ENCODE measurements around the gene CENPU. TPM values are rescaled to one million over a fixed set of nuclear protein-coding genes. Genes with fewer than 3 reads are reported as not detected.

The CENPU gene
- total and polyA plus RNA-seq, 2 of the 13 experiments (the other 11 are each of a cell fraction or from before 2014, with no cell fraction given), result 11.7 to 35.8 TPM

GRCh38 chr4:184733654-184734524, at the start of gene CENPU (continued):
- 0 out of 2 replicates have a peak, but pooled peaks have one; percentile 65 for TF ChIP-seq TIGD3 (CRISPR knock-in tag; IDR thresholded peaks at IDR 0.05; ENCODE audit: borderline replicate concordance)
- TF ChIP-seq, protein P1, sequence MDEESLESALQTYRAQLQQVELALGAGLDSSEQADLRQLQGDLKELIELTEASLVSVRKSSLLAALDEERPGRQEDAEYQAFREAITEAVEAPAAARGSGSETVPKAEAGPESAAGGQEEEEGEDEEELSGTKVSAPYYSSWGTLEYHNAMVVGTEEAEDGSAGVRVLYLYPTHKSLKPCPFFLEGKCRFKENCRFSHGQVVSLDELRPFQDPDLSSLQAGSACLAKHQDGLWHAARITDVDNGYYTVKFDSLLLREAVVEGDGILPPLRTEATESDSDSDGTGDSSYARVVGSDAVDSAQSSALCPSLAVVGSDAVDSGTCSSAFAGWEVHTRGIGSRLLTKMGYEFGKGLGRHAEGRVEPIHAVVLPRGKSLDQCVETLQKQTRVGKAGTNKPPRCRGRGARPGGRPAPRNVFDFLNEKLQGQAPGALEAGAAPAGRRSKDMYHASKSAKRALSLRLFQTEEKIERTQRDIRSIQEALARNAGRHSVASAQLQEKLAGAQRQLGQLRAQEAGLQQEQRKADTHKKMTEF (CRISPR knock-in tag; IDR thresholded peaks at IDR 0.05), result peak; percentile 98
- TF ChIP-seq PHF8 (CRISPR knock-in tag; IDR thresholded peaks at IDR 0.05), result peak; percentile 72
- TF ChIP-seq ZNF362 (CRISPR knock-in tag; IDR thresholded peaks at IDR 0.05; ENCODE audit: borderline replicate concordance), result peak; percentile 57; the same call in 1 of the 2 replicates
- TF ChIP-seq, protein P2, sequence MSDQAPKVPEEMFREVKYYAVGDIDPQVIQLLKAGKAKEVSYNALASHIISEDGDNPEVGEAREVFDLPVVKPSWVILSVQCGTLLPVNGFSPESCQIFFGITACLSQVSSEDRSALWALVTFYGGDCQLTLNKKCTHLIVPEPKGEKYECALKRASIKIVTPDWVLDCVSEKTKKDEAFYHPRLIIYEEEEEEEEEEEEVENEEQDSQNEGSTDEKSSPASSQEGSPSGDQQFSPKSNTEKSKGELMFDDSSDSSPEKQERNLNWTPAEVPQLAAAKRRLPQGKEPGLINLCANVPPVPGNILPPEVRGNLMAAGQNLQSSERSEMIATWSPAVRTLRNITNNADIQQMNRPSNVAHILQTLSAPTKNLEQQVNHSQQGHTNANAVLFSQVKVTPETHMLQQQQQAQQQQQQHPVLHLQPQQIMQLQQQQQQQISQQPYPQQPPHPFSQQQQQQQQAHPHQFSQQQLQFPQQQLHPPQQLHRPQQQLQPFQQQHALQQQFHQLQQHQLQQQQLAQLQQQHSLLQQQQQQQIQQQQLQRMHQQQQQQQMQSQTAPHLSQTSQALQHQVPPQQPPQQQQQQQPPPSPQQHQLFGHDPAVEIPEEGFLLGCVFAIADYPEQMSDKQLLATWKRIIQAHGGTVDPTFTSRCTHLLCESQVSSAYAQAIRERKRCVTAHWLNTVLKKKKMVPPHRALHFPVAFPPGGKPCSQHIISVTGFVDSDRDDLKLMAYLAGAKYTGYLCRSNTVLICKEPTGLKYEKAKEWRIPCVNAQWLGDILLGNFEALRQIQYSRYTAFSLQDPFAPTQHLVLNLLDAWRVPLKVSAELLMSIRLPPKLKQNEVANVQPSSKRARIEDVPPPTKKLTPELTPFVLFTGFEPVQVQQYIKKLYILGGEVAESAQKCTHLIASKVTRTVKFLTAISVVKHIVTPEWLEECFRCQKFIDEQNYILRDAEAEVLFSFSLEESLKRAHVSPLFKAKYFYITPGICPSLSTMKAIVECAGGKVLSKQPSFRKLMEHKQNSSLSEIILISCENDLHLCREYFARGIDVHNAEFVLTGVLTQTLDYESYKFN (CRISPR knock-in tag; conservative IDR thresholded peaks at IDR 0.05), result peak; percentile 76
- TF ChIP-seq, protein P3, sequence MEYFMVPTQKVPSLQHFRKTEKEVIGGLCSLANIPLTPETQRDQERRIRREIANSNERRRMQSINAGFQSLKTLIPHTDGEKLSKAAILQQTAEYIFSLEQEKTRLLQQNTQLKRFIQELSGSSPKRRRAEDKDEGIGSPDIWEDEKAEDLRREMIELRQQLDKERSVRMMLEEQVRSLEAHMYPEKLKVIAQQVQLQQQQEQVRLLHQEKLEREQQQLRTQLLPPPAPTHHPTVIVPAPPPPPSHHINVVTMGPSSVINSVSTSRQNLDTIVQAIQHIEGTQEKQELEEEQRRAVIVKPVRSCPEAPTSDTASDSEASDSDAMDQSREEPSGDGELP (IDR thresholded peaks at IDR 0.05; ENCODE audit: borderline replicate concordance, low read depth), result peak; percentile 90
- TF ChIP-seq ZSCAN31 (CRISPR knock-in tag; IDR thresholded peaks at IDR 0.05; ENCODE audit: low read depth), result peak; percentile 91
- peak; percentile 90 for TF ChIP-seq ZFX (CRISPR knock-in tag; IDR thresholded peaks at IDR 0.05; ENCODE audit: low read depth)
- TF ChIP-seq NCOA2 (CRISPR knock-in tag; IDR thresholded peaks at IDR 0.05), result peak; percentile 73; the same call in 1 of the 2 replicates
- peak; percentile 98 for TF ChIP-seq ZNF772 (CRISPR knock-in tag; IDR thresholded peaks at IDR 0.05)
- 0 out of 2 replicates have a peak, but pooled peaks have one; percentile 90 for TF ChIP-seq ZFYVE20 (CRISPR knock-in tag; IDR thresholded peaks at IDR 0.05; ENCODE audit: borderline replicate concordance, low read depth)
- TF ChIP-seq GLI4 (CRISPR knock-in tag; IDR thresholded peaks at IDR 0.05; ENCODE audit: borderline replicate concordance), result peak; percentile 77; the same call in 1 of the 2 replicates
- no peak for TF ChIP-seq ZNF382 (CRISPR knock-in tag; IDR thresholded peaks at IDR 0.05; ENCODE audit: borderline replicate concordance)
- TF ChIP-seq ZNF749 (CRISPR knock-in tag; IDR thresholded peaks at IDR 0.05; ENCODE audit: borderline replicate concordance), result peak; percentile 93; the same call in 1 of the 2 replicates
- peak; percentile 98 for TF ChIP-seq PCBP1 (IDR thresholded peaks at IDR 0.05; ENCODE audit: borderline replicate concordance, low read depth, low read length)
- no peak for TF ChIP-seq GPN1 (CRISPR knock-in tag; IDR thresholded peaks at IDR 0.05; ENCODE audit: borderline replicate concordance)
- TF ChIP-seq KDM5A (IDR thresholded peaks at IDR 0.05; ENCODE audit: borderline replicate concordance, low read length), result no peak; the same call in none of the 2 replicates
